Measurements from ENCODE around the gene ALOX15B.
A peak's percentile ranks its signal among the peaks of the same experiment; 100 is the strongest.

ALOX15B gene

GRCh38 chr17:8041249-8041928, 2.5 kb downstream of the ALOX15B start:
- in situ Hi-C loops (cut with MboI; ENCODE audit: low pct_unique_long_range_greater_than_20kb, low sequenced_read_pairs, unreplicated experiment): no loop called here
- peak; percentile 59 for TF ChIP-seq CTCF (IDR thresholded peaks at IDR 0.05; ENCODE audit: extremely low read depth, insufficient read depth, missing control alignments)
- DNase-seq (ENCODE audit: low spot score): peak; percentile 77

GRCh38 chr17:8041979-8042378, 3.1 kb downstream of the ALOX15B start:
- in situ Hi-C loops (cut with MboI; ENCODE audit: low pct_unique_long_range_greater_than_20kb, low sequenced_read_pairs, unreplicated experiment): no loop called here
- TF ChIP-seq CTCF (IDR thresholded peaks at IDR 0.05; ENCODE audit: extremely low read depth, insufficient read depth, missing control alignments): no peak
- no peak for DNase-seq (ENCODE audit: low spot score)

GRCh38 chr17:8044819-8045810, 6.3 kb downstream of the ALOX15B start:
- in situ Hi-C loops (cut with MboI; ENCODE audit: low pct_unique_long_range_greater_than_20kb, low sequenced_read_pairs, unreplicated experiment): no loop called here
- DNase-seq (ENCODE audit: low spot score): no peak
- TF ChIP-seq CTCF (IDR thresholded peaks at IDR 0.05; ENCODE audit: extremely low read depth, insufficient read depth, missing control alignments): no peak

GRCh38 chr17:8046306-8046928, 7.6 kb downstream of the ALOX15B start:
- no peak for TF ChIP-seq CTCF (IDR thresholded peaks at IDR 0.05; ENCODE audit: extremely low read depth, insufficient read depth, missing control alignments)
- no peak for DNase-seq (ENCODE audit: low spot score)
- in situ Hi-C loops (cut with MboI; ENCODE audit: low pct_unique_long_range_greater_than_20kb, low sequenced_read_pairs, unreplicated experiment): no loop called here

GRCh38 chr17:8046929-8047768, 8.3 kb downstream of the ALOX15B start:
- in situ Hi-C loops (cut with MboI; ENCODE audit: low pct_unique_long_range_greater_than_20kb, low sequenced_read_pairs, unreplicated experiment): no loop called here
- no peak for TF ChIP-seq CTCF (IDR thresholded peaks at IDR 0.05; ENCODE audit: extremely low read depth, insufficient read depth, missing control alignments)
- no peak for DNase-seq (ENCODE audit: low spot score)

- no peak for DNase-seq (ENCODE audit: low spot score)
- in situ Hi-C loops (cut with MboI; ENCODE audit: low pct_unique_long_range_greater_than_20kb, low sequenced_read_pairs, unreplicated experiment): no loop called here
- TF ChIP-seq CTCF (IDR thresholded peaks at IDR 0.05; ENCODE audit: extremely low read depth, insufficient read depth, missing control alignments): no peak
These were observed 8.9 kb downstream of the ALOX15B start for GRCh38 chr17:8047769-8048110.

All from GM13977 (cell line).